NCI-H82 (cell line): Measurements from ENCODE around the gene SH3GLB2.

Source experiments
- DNase-seq: peaks from one replicate; lab custom pipeline; 2025; lab: John Stamatoyannopoulos, UW

SH3GLB2 gene

GRCh38 chr9:129028192-129028966, at the start of gene SH3GLB2:
Gene SH3GLB2, minus strand, starts transcription at chr9:129028331. Its CDS starts 177 bp downstream, at chr9:129028154.
- DNase-seq: peak; percentile 93

DNA sequence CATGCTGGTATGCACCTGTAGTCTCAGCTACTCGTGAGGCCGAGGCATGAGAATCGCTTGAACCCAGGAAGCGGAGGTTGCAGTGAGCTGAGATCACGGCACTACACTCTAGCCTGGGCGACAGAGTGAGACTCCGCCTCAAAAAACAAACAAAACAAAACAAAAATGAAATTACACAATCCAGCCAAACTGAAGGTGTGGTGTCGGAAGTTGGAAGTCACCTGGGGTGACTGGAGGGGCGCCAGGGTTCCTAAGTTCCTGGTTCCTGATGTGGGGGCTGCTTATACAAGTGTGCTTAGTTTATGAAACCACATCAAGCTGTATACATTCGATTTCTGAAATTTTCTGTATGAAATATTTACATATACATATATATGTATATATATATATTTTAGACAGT, 49.1 kb upstream of the SH3GLB2 start:
- DNase-seq: no peak

DNA sequence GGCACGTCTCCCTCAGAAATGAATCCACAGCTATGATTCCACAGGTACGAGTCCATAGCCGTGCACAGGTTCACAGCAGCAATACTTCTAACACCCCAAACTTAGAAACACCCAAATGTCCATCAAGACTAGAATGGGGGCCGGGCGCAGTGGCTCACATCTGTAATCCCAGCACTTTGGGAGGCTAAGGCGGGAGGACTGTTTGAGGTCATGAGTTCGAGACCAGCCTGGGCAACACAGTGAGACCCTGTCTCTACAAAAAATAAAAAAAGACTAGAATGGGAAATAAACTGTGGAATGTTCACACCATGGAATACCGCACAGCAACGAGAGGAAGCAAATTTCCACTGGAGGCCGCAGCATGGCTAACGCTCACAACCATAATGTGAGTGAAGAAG, 48.5 kb upstream of the SH3GLB2 start:
- DNase-seq: no peak

GRCh38 chr9:129075996-129076639, 48.0 kb upstream of the SH3GLB2 start:
- DNase-seq: no peak

GRCh38 chr9:129074106-129074505, 46.0 kb upstream of the SH3GLB2 start:
- DNase-seq: no peak

DNA sequence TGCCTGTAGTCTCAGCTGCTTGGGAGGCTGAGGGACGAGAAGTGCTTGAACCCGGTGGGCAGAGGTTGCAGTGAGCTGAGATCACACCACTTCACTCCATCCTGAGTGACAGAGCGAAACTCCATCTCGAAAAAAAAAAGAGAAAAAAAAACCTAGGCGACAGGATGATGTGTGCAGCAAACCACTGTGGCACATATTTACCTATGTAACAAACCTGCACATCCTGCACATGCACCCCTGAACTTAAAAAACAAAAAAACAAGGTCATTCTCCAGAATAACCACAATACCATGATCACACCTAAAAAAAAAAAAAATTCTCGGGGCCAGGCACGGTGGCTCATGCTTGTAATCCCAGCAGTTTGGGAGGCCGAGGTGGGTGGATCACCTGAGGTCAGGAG, 45.3 kb upstream of the SH3GLB2 start:
- no peak for DNase-seq

GRCh38 chr9:129072171-129072570, 44.0 kb upstream of the SH3GLB2 start:
- no peak for DNase-seq

DNA sequence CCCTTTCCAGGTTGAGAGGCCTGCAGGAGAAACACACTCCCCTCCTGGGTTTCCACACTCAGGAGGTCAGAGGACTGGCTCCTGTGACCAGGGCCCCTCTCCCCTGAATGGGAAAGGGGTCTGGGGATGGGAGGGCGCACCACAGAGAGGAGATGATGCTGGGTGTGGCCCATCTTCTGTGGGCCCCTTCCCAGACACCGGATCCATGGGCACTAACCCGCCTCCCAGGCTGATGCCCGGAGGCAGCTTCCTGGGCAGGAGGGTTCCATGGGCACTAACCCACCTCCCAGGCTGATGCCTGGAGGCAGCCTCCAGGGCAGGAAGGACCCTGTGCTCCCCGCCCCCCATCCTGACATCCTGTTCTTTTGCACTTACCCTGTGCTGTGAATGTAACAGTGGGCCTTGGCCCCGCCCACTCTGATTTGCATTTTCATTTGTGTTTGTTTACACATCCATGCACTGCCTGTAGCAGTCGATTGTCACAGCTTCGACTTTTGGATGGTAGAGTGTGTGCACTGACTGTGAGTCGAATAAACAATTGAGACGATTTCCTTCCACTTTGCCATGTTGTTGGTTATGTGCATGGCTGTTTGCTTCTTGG, 43.5 kb upstream of the SH3GLB2 start:
- no peak for DNase-seq

DNA sequence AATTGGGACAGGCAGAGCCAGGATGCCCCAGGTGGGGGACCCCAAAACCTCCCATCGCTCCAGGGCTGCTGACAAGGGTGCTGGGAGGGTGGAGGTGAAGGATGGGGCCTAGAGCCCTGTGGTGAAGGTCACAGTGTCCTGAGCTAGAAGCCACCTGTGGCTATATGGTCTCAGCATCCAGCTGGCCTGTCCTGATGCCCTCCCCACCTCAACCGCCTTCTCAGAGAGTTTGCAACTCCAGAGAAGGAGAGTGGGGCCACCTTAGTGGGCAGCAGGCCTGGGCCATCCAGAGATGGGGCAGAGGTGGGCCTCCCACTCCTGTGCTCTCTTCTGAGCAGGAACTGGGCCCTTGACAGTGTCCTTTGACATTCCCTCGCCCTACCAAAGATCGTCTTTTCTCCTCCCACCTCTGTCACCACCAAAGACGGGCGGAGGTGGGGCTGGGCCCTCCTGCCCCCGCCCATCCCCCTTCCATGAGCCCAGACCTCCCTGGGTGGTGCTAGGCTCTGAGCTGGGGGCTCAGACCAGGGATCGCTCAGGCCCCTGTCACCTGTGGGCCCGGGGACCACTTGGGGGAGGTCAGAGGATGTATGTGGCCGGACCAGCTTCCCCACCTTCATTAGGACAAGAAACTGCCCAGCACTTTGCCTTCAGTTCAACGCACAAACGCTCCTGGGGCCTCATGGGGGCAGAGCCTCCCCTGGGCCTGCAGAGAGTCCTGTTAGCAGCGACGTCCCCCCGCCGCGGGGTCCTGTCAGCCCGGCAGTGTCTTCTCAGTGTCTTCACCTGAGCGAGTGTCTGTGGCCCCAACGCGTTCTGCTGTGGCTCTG, 42.8 kb upstream of the SH3GLB2 start:
- DNase-seq: no peak

DNA sequence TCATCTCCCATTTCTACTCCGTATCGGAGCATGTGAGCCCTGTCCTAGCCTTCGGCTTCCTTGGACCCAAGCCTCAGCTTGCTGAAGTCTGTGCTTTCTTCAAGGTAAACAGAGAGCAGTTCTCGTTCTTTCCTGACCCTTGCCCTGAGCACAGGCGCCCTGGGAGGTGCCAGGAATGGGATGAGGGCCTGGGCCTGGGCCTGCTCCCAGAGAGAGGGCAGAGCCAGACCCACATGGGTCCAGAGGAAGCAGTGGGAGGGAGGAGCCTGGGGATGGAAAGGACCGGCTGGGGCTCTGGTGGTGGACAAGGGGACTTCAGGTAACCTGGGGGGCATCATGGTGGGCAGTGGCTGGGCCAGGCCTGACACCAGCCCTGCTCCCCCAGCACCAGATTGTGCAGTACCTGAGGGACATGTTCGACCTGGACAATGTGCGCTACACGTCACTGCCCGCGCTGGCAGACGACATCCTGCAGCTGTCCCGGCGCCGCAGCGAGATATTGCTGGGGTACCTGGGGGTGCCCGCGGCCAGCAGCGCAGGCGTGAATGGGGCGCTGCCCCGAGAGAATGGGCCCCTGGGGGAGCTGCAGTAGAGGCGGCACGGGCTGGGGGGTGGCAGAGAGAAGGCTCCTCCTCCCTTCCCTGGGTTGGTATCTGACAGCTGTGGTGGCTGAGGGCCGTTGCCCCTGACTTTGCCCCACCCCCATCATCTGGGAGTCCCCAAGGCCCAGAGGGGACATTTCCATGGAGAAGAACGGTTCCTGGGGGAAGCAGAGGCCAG, 41.9 kb upstream of the SH3GLB2 start:
- DNase-seq: no peak

- DNase-seq: peak; percentile 63
These were observed 41.1 kb upstream of the SH3GLB2 start for GRCh38 chr9:129068990-129069861.

- no peak for DNase-seq
These were observed 40.0 kb upstream of the SH3GLB2 start for GRCh38 chr9:129068110-129068509.

DNA sequence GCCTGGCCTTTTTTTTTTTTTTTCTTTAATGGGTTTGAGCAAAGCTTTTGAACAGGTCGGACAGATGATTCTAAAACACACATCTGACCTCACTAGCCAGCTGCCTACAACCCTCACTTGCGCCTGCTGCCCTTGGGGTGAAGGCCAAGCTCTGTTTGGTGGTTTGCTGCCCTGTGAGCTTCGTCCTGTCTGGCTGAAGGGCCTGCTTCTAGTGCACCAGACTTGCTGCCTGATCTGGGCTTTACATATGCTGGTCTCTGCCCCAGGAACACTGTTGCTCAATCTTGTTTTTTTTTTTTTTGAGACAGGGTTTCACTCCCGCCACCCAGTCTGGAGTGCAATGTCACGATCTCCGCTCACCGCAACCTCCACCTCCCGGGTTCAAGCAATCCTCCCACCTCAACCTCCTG, 36.4 kb upstream of the SH3GLB2 start:
- DNase-seq: no peak

DNA sequence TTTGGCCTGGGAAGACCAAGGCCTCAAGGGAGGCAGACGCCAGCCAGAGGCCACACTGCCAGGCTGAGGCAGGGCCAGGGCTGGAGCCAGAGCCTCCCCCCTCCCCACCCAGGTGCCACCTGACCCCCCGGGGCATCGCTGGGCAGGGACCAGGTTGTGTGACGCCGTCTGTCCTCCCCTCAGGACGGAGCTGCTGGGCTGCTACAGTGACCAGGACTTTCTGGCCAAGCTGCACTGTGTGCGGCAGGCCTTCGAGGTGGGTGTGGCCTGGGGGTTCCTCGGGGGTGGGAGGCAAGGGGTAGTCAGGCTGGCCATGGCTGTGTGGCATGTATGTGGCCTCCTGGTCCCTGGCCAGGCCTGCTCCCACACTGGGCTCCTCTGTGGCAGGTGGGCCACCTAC, 34.9 kb upstream of the SH3GLB2 start:
- no peak for DNase-seq

DNA sequence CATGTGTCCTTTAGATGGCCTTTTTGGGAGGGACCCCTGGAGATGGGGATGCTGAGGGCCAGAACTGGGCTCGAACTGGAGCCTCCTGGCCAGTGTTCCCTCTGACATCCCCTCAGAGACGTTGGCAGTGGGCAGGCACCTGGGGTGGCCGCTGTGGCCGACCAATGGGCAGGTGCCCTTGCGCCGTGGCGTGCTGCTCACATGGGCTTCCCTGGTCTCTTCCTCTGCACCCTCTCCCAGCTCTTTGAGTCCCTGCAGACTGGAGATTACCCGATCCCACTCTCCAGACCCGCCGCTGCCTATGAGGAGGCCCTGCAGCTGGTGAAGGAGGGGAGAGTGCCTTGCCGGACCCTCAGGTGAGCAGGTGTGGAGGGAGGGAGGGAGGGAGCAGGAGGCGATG, 32.9 kb upstream of the SH3GLB2 start:
- no peak for DNase-seq

DNA sequence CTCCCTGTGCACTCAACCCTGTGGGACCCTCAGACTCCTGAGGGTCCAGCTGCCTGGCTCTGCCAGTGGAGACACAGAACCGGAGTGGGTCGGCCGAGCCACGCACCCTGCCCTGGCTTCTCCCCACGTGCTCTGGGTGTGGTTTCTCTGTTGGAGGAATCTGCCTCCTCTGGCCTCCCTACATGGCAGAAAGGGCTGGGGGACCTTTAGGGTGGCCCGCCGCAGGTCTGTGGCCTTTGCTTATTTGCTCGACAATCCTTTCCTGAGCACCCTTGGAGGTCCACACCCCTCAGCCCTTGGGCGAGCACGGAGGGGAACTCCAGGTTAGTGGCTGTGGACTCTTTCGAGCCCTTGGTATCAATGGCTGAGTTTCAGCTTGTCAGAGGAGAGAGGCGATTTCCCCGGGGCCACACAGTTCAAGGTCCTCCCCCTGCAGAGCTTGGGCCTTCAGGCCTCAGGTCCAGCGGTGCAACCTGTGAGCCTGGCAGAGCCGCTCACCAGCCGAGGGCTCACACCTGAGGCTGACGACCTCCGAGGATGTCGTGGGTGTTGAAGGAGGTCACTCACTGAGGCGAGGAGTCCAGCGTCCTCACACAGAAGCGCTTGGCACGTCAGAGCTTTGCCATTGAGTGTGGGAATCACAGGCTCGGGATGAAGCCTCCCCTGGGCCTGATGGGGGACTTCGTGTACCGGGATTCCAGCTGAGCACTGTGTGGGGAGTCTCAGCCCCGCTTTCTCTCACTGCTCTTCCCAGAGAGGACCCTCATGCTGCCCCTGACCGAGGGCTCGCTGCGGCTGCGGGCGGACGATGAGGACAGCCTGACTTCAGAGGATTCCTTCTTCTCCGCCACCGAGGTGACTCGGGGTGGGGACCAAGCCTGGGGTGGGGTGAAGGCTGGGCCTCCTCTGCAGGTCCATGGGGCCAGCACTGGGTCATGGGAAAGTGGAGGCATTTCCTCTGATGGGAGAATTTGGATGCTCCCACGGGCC, 32.0 kb upstream of the SH3GLB2 start:
- DNase-seq: no peak

GRCh38 chr9:129058965-129059795, 31.0 kb upstream of the SH3GLB2 start:
- no peak for DNase-seq

GRCh38 chr9:129054163-129054851, 26.2 kb upstream of the SH3GLB2 start:
- no peak for DNase-seq
